SK-N-SH (cell line): ENCODE results near the gene MEGF6. TPM values are rescaled to one million over a fixed set of nuclear protein-coding genes. Genes with fewer than 3 reads are reported as not detected.
"Not testable (repeated sequence)": the region's sequence is repeated elsewhere in the genome, so short reads cannot be mapped to it uniquely, and the experiment has no call there.

Experiments used
- CTCF ChIA-PET: fragments of 300-600, 350-600 bp; formaldehyde crosslinking; extraction: SDS; loops from one replicate; lab custom pipeline; 2021; lab: Yijun Ruan, JAX
- POLR2A ChIA-PET: fragments of 350-600 bp; sonication (Branson Sonifier 250); formaldehyde crosslinking; extraction: SDS; loops from one replicate; lab custom pipeline; 2020; ENCODE audit warnings: antibody characterized with exemption, inconsistent platforms; lab: Yijun Ruan, JAX
- DNase-seq: peaks from one replicate; pipeline ENCODE4 v3.0.0; 2012
- H2AFZ ChIP-seq: fragments of 200-600 bp; sonication (generic); 2 replicates; pipeline ENCODE4 v1.8.1; 2016; ENCODE audit warnings: antibody characterized with exemption, mild to moderate bottlenecking, low read depth
- H3F3A ChIP-seq: fragments of 200-600 bp; sonication (generic); replicated peaks from 2 replicates; pipeline ENCODE3; 2016; ENCODE audit warnings: antibody characterized with exemption, mild to moderate bottlenecking; ENCODE audit not compliant: insufficient read depth
- H3K27ac ChIP-seq, 2 experiments: fragments of 200-500 bp in 1 of 2; fragments of 200-600 bp in 1 of 2; sonication (Bioruptor generic) in 1 of 2; sonication (generic), shearing (Covaris generic) in 1 of 2; 2 replicates each; pipeline versions ENCODE4 v1.5.1 to v1.6.1; 2014 to 2016; ENCODE audit warnings: low read depth in 2 of 2, inconsistent platforms in 1 of 2, low read length in 1 of 2, mild to moderate bottlenecking in 1 of 2, mixed read lengths in 1 of 2
- H3K27me3 ChIP-seq: fragments of 200-600 bp; sonication (generic), shearing (Covaris generic); 2 replicates; pipeline ENCODE4 v1.6.1; 2016; ENCODE audit warnings: mixed run types; ENCODE audit not compliant: insufficient read depth
- H3K36me3 ChIP-seq, 2 experiments: fragments of 200-500 bp in 1 of 2; fragments of 200-600 bp in 1 of 2; sonication (Bioruptor generic) in 1 of 2; sonication (generic) in 1 of 2; replicated peaks in 1 of 2; 2 replicates each; pipeline versions ENCODE3 to v1.5.1; 2014 to 2016; ENCODE audit warnings: low read length in 1 of 2, mild to moderate bottlenecking in 1 of 2; ENCODE audit not compliant: insufficient read depth in 2 of 2, control insufficient read depth in 1 of 2
- H3K4me1 ChIP-seq, 2 experiments: fragments of 200-500 bp in 1 of 2; fragments of 200-600 bp in 1 of 2; sonication (Bioruptor generic) in 1 of 2; sonication (generic), shearing (Covaris generic) in 1 of 2; 2 replicates each; pipeline versions ENCODE4 v1.5.1 to v1.6.1; 2014 to 2016; ENCODE audit warnings: low read depth in 1 of 2, low read length in 1 of 2, mixed run types in 1 of 2; ENCODE audit not compliant: insufficient read depth in 2 of 2, control insufficient read depth in 1 of 2
- H3K4me2 ChIP-seq: fragments of 200-600 bp; sonication (generic), shearing (Covaris generic); 2 replicates; pipeline ENCODE4 v1.6.1; 2017; ENCODE audit warnings: mixed run types
- H3K4me3 ChIP-seq, 2 experiments: fragments of 200-500 bp in 1 of 2; fragments of 200-600 bp in 1 of 2; sonication (Bioruptor generic) in 1 of 2; sonication (generic), shearing (Covaris generic) in 1 of 2; 2 replicates each; pipeline versions ENCODE4 v1.5.1 to v1.8.1; 2014 to 2016; ENCODE audit warnings: low read depth in 2 of 2, inconsistent platforms in 1 of 2, low read length in 1 of 2, mild to moderate bottlenecking in 1 of 2, mixed read lengths in 1 of 2, moderate library complexity in 1 of 2
- H3K79me2 ChIP-seq: fragments of 200-600 bp; sonication (generic); 2 replicates; pipeline ENCODE4 v1.8.1; 2017; ENCODE audit warnings: mild to moderate bottlenecking; ENCODE audit not compliant: insufficient read depth
- H3K9ac ChIP-seq: fragments of 200-600 bp; sonication (generic); 2 replicates; pipeline ENCODE4 v1.6.1; 2017; ENCODE audit warnings: mixed run types
- H3K9me2 ChIP-seq: fragments of 200-600 bp; sonication (generic); 2 replicates; pipeline ENCODE4 v1.6.1; 2017; ENCODE audit warnings: mixed run types
- H3K9me3 ChIP-seq: fragments of 200-600 bp; sonication (generic); 2 replicates; pipeline ENCODE4 v1.6.1; 2017; ENCODE audit warnings: mixed run types, mild to moderate bottlenecking, moderate library complexity
- H4K20me1 ChIP-seq: fragments of 200-600 bp; sonication (generic); 2 replicates; pipeline ENCODE4 v1.6.1; 2017; ENCODE audit warnings: mild to moderate bottlenecking, mixed run types; ENCODE audit not compliant: insufficient read depth
- CTCF ChIP-seq: fragments of 200-600 bp; sonication (generic); IDR thresholded peaks from 2 replicates; pipeline ENCODE4 v1.6.1; 2017; ENCODE audit warnings: antibody characterized with exemption, mild to moderate bottlenecking, moderate library complexity
- FOXJ3 ChIP-seq: sonication (generic); formaldehyde crosslinking; IDR thresholded peaks from 2 replicates; pipeline ENCODE4 v1.5.1; 2020; ENCODE audit warnings: mild to moderate bottlenecking, missing genetic modification reagents
- IRF3 ChIP-seq: fragments of 150-350 bp; IDR thresholded peaks from 2 replicates; pipeline ENCODE4 v1.6.1; 2016; ENCODE audit warnings: mild to moderate bottlenecking, low read depth, low read length
- POLR2AphosphoS5 ChIP-seq: IDR thresholded peaks from 2 replicates; pipeline ENCODE4 v1.6.1; 2012; ENCODE audit warnings: low read depth, low read length
- RAD21 ChIP-seq: IDR thresholded peaks from 2 replicates; pipeline ENCODE4 v1.6.1; 2012; ENCODE audit warnings: mild to moderate bottlenecking, low read length
- REST ChIP-seq: IDR thresholded peaks from 2 replicates; pipeline ENCODE4 v1.6.1; 2012; ENCODE audit warnings: mild to moderate bottlenecking, low read depth, low read length, moderate library complexity
- RFX5 ChIP-seq: IDR thresholded peaks from 2 replicates; pipeline ENCODE4 v1.6.1; 2012; ENCODE audit warnings: mild to moderate bottlenecking, improper control_type of control experiment, low read length
- SIN3A ChIP-seq: IDR thresholded peaks from 2 replicates; pipeline ENCODE4 v1.6.1; 2012; ENCODE audit warnings: low read depth, mild to moderate bottlenecking, low read length, moderate library complexity, borderline replicate concordance
- SMC3 ChIP-seq: IDR thresholded peaks from 2 replicates; pipeline ENCODE4 v1.6.1; 2012; ENCODE audit warnings: low read depth, low read length, improper control_type of control experiment
- TAF1 ChIP-seq: IDR thresholded peaks from 2 replicates; pipeline ENCODE4 v1.6.1; 2012; ENCODE audit warnings: low read depth, mild to moderate bottlenecking, low read length, moderate library complexity, borderline replicate concordance
- WGBS: methylation state at CpG from one replicate; pipeline ENCODE4 v1.1.6; 2017; ENCODE audit warnings: low lambda C conversion rate; 5-methylcytosine and 5-hydroxymethylcytosine counted together
- polyA plus RNA-seq, 3 experiments: library from polyadenylated mRNA; depleted of rRNA; stranded (reverse); fragments of >200 nt; gene quantifications; 2 replicates each; pipeline ENCODE4 v1.2.3, GENCODE V29; 2012

Gene MEGF6
- polyA plus RNA-seq, 1 of the 3 experiments (the other 2 are of a cell fraction) = 7.6 TPM

GRCh38 chr1:3621151-3621671 lies 9.9 kb upstream of the MEGF6 start:
- TF ChIP-seq SMC3 = peak; percentile 49
- TF ChIP-seq CTCF = peak; percentile 54
- peak; percentile 57 for TF ChIP-seq RAD21
- H3K4me3 ChIP-seq, H3K9ac ChIP-seq, H3K27ac ChIP-seq, DNase-seq, H3F3A ChIP-seq, H3K4me2 ChIP-seq, H4K20me1 ChIP-seq, H3K36me3 ChIP-seq, H2AFZ ChIP-seq, H3K27me3 ChIP-seq, H3K9me3 ChIP-seq, POLR2A ChIA-PET, H3K9me2 ChIP-seq: not testable (repeated sequence)
- CTCF ChIA-PET = interaction anchor here (0.7 to 6.4 kb wide), 17 partner anchors 8 to 163 kb away, joined by 3 to 78 read pairs (median 5); partner anchors contain the start of gene WRAP73
- WGBS = 29% methylated on average over 15 of the region's 15 CpGs
- Histone ChIP-seq H3K79me2 (peaks cover 13% of the 10 kb centered on the region), H3K4me1 (peaks cover 0 to 25% of the 10 kb centered on the region in 2 experiments; a peak in 1 of 4 replicates)

- TF ChIP-seq REST (no peak), TAF1 (no peak), POLR2AphosphoS5 (no peak), SIN3A (no peak), FOXJ3 (CRISPR knock-in tag) (no peak), IRF3 (no peak), RFX5 (no peak)
- TF ChIP-seq, all 33 proteins: peak for 0
- Histone ChIP-seq H3K27ac (no peak overlapping the region), H3K36me3 (no peaks in the 10 kb centered on the region), H3F3A (peaks cover under 1% of the 10 kb centered on the region), H3K4me2 (no peak overlapping the region), H3K79me2 (peaks cover 8% of the 10 kb centered on the region), H3K4me3 (no peak overlapping the region), H3K9me2 (no peaks in the 10 kb centered on the region), H3K4me1 (peaks cover 0 to 22% of the 10 kb centered on the region in 2 experiments; a peak in 1 of 4 replicates), H3K9me3 (no peaks in the 10 kb centered on the region), H2AFZ (no peak overlapping the region), H3K27me3 (no peaks in the 10 kb centered on the region), H3K9ac (no peak overlapping the region), H4K20me1 (no peaks in the 10 kb centered on the region)
- 88% methylated on average over 12 of the region's 12 CpGs for WGBS
- DNase-seq = no peak
- ChIA-PET CTCF (interaction anchor here (0.7 to 6.4 kb wide), 21 partner anchors 8 to 177 kb away, joined by 3 to 78 read pairs (median 6); partner anchors contain the start of gene WRAP73), POLR2A (no interaction called here)
Observed at GRCh38 chr1:3620708-3621107, 9.4 kb upstream of the MEGF6 start.
